Endometrium (tissue), 2 donors: ENCODE results near the gene AMHR2.
"Not testable (repeated sequence)": the region's sequence is repeated elsewhere in the genome, so short reads cannot be mapped to it uniquely, and the experiment has no call there.

Source experiments
- FAIRE-seq: peaks from 2 replicates; lab custom pipeline; 2012; peaks lifted over from hg19 to GRCh38; lab: Jason Lieb, UNC
- donor health status: control.
- donor health status: control.

AMHR2 gene

GRCh38 chr12:53423597-53423996 lies at the start of gene AMHR2:
TSS of gene AMHR2 (plus strand) at chr12:53423855. CDS start at chr12:53423935, 80 bp downstream.
- no peak for FAIRE-seq

- not testable (repeated sequence) for FAIRE-seq
Observed at GRCh38 chr12:53374277-53374676, 49.4 kb upstream of the AMHR2 start.

GRCh38 chr12:53376747-53377146 lies 46.9 kb upstream of the AMHR2 start:
- FAIRE-seq: no peak

DNA sequence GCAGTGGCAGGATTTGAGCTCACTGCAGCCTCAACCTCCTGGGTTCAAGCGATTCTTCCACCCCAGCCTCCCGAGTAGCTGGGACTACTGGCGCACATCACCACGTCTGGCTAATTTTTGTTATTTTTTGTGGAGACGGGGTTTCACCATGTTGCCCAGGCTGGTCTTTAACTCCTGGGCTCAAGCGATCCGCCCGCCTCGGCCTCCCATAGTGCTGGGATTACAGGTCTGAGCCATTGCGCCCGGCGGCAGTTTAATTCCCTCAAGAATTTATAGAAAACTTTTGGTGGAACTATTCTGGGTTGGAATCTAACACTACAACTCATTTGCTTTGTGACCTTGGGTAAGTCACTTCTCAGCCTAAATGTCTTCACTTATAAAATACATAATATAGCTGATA lies 45.4 kb upstream of the AMHR2 start:
- no peak for FAIRE-seq

GRCh38 chr12:53378724-53379388 lies 44.8 kb upstream of the AMHR2 start:
- FAIRE-seq: no peak

- peak; percentile 100 for FAIRE-seq
Observed at GRCh38 chr12:53379389-53380103, 44.1 kb upstream of the AMHR2 start.

DNA sequence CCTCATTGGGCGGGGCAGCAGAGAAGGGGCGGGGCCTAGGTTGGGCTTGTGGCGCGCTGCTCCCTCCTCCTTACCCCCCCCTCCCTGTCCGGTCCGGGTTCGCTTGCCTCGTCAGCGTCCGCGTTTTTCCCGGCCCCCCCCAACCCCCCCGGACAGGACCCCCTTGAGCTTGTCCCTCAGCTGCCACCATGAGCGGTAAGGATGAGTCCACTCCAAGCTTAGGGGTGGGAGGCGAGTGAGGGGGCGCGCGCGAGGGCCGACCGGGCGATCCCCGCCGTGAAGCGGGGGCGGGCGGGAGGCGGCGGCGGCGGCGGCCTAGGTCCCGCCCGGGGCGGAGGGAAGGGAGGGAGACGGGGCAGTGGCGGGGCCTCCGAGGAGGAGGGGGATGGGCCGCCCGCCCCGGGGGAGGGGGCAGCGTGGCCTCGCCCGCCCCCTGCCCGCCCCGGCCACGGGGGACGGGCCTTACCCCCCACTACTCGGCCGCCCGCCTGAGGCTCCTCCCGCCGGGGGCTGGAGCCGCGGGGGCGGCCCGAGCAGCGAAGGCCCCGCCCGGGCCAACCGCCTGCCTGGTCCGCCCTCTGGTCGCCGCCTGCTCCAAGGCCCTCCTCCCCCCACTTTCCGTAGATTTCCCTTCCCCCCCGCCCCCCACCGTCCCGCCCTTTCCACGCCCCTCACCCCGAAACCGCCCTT lies 43.4 kb upstream of the AMHR2 start, which contains the start of gene SP1:
Gene SP1, plus strand, starts transcription at position 73 of the 690 bp plus-strand sequence. Its CDS starts 116 bp downstream, at position 189.
- FAIRE-seq: no peak

GRCh38 chr12:53380794-53381730 lies 42.6 kb upstream of the AMHR2 start:
- FAIRE-seq: no peak

GRCh38 chr12:53381731-53382630 lies 41.7 kb upstream of the AMHR2 start:
- no peak for FAIRE-seq

DNA sequence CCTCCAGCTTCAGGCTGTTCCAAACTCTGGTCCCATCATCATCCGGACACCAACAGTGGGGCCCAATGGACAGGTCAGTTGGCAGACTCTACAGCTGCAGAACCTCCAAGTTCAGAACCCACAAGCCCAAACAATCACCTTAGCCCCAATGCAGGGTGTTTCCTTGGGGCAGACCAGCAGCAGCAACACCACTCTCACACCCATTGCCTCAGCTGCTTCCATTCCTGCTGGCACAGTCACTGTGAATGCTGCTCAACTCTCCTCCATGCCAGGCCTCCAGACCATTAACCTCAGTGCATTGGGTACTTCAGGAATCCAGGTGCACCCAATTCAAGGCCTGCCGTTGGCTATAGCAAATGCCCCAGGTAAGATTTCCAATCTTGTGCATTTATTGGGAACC lies 40.4 kb upstream of the AMHR2 start:
- FAIRE-seq: no peak

GRCh38 chr12:53386381-53386780 lies 37.3 kb upstream of the AMHR2 start:
- not testable (repeated sequence) for FAIRE-seq

- no peak for FAIRE-seq
Observed at GRCh38 chr12:53388932-53389331, 34.7 kb upstream of the AMHR2 start.

DNA sequence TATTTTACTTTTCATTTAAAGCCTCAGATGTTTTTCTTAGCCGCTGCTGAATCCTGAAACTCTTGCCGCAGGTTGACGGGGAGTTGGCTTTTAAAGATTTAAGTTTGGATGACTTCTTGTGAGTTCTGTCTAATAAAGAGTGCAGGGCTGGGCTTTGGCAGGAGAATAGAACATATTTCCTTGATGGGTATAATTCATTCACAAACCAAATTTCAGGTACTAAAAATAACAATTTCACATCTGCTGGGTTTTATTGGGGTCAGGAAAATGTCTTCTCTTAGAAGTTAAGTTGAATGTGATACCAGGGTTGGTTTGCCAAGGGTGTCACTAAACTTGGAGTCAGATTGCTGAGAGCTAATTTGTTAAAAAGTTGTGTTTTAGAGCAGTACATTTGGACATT lies 34.0 kb upstream of the AMHR2 start:
- no peak for FAIRE-seq

DNA sequence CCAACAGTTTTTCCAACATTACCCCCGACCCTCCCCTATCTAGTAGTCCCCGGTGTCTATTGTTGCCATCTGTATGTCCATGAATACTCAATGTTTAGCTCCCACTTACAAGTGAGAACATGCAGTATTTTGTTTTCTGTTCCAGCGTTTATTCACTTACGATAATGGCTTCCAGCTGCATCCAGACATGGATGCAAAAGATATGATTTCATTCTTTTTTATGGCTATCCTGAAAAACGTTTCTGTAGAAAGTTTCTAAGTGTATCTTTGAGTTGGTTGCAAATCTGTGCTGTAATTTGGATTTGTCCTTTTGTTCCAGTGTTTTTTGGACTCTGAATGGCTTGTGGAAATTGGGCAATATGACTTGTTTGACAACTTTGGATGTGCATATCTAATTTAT lies 31.9 kb upstream of the AMHR2 start:
- peak; percentile 84 for FAIRE-seq

- FAIRE-seq: no peak
Observed at GRCh38 chr12:53399896-53400295, 23.8 kb upstream of the AMHR2 start.

DNA sequence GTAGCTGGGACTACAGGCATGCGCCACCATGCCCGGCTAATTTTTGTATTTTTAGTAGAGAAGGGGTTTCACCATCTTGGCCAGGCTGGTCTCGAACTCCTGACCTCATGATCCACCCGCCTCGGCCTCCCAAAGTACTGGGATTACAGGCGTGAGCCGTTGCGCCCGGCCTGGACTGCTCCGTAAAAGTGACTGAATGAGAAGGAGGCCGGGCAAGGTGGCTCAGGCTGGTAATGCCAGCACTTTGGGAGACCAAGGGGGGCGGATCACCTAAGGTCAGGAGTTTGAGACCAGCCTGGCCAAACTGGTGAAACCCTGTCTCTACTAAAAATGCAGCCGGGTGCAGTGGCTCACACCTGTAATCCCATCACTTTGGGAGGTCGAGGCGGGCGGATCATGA lies 21.3 kb upstream of the AMHR2 start:
- not testable (repeated sequence) for FAIRE-seq

- no peak for FAIRE-seq
Observed at GRCh38 chr12:53402871-53403270, 20.8 kb upstream of the AMHR2 start.

DNA sequence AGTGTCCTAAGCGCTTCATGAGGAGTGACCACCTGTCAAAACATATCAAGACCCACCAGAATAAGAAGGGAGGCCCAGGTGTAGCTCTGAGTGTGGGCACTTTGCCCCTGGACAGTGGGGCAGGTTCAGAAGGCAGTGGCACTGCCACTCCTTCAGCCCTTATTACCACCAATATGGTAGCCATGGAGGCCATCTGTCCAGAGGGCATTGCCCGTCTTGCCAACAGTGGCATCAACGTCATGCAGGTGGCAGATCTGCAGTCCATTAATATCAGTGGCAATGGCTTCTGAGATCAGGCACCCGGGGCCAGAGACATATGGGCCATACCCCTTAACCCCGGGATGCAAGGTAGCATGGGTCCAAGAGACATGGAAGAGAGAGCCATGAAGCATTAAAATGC lies 12.7 kb upstream of the AMHR2 start:
- FAIRE-seq: no peak

DNA sequence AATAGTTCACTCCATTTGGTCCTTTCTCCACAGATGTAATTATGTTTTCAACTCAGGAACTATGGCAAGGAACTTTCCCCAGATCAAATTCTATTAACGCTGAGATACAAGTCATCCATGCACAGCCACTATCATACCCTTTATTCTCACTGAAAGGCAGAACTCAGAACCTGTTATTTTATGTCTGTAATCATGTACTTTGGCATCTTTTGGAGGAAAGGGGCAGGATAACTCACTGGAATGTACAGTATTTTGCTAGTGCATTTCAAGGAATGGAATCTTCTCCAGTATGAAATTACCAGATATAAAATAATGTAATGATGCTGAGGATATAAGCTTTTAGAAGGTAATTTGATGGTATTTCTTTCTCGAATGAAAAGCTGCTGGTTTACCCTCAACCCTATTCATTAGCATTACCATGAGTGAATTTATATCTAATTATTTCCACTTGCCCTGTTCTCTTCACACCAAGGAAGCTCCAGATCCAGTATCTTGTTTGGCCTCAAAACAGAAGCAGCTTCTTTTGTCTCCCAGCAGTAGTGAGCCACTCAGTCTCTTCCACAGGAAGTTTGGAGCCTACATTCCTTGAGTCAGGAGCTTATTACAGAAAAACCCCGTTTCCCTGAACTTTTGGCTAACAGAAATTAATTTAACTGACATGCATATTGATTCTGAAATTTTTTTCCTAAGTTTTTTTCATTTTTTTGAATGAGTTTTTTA lies 10.0 kb upstream of the AMHR2 start:
- no peak for FAIRE-seq

DNA sequence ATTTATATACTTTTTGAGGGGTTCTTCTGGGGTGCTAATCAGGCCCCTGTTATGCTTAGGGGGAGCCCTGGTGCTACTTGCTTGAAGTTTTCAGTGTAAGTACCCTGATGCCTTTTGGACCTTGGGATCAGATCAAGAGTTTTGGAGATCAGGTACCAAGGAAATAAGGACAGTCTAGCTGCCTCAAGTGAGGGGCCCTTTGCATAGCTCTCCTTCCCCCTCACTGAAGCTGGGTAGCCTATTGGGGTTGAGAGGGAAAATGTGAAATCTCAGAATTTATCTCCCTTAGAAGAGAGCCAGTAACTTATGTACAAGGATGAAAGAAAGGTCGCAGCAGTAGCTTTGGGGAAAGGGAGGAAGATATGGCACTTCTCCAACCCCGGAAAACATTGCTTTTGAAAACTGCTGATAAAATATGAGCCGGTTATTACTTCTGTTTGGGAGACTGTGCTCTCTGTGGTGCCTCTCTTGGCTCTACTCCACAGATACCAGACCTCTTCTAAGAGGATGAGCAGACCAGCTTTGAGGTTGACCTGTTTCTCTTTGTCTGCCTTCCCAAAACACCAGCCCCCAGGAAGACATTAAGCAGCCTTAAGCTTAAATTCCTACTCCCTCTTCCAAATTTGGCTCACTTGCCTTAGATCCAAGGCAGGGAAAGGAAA lies 8.8 kb upstream of the AMHR2 start:
- FAIRE-seq: peak; percentile 51
